Lower leg skin (tissue), 4 donors: ENCODE results near the gene AEBP1. TPM values are rescaled to one million over a fixed set of nuclear protein-coding genes. Genes with fewer than 3 reads are reported as not detected.
A peak's percentile ranks its signal among the peaks of the same experiment; 100 is the strongest.

Experiments
- DNase-seq, 2 donors: peaks; one replicate each; pipeline ENCODE4 v3.0.0-alpha.2; 2019; ENCODE audit warnings: low spot score in 2 of 2
- H3K4me3 ChIP-seq: fragments of 200-600 bp; sonication (generic); 2 replicates; pipeline ENCODE4 v1.5.1; 2017; ENCODE audit warnings: mild to moderate bottlenecking, low read depth; ENCODE audit not compliant: poor library complexity, severe bottlenecking
- CTCF ChIP-seq, 3 donors: fragments of 450-650 bp; IDR thresholded peaks; one replicate each; pipeline ENCODE4 v1.5.1; 2016; ENCODE audit warnings: antibody characterized with exemption in 3 of 3, mild to moderate bottlenecking in 3 of 3, moderate library complexity in 2 of 3
- POLR2A ChIP-seq, 2 donors: fragments of 450-650 bp; IDR thresholded peaks; one replicate each; pipeline ENCODE4 v1.6.1; 2016 to 2017; ENCODE audit warnings: antibody characterized with exemption in 2 of 2, mild to moderate bottlenecking in 1 of 2, moderate library complexity in 1 of 2
- WGBS, 2 donors: methylation state at CpG; one replicate each; pipeline ENCODE4 v1.1.5; 2018; 5-methylcytosine and 5-hydroxymethylcytosine counted together
- intact Hi-C: fragments of 100-400 bp; cut with DNase I; formaldehyde crosslinking; loops from one replicate; pipeline ENCODE4 v1.15.0; 2023; ENCODE audit warnings: low total_unique reads
- total RNA-seq, 4 donors: library from RNA; depleted of rRNA; stranded (reverse); fragments of >200 nt; gene quantifications; one replicate each; pipeline ENCODE4 v1.1.0, GENCODE V29; 2016

AEBP1 gene
- total RNA-seq, 4 donors from 2014 or later: 52.6 to 134 (median 54.6) TPM

GRCh38 chr7:44059219-44060090 lies 44.7 kb upstream of the AEBP1 start:
- 89 to 92% methylated on average over 10 to 12 of the region's 14 CpGs for WGBS, 2 donors
- TF ChIP-seq POLR2A (IDR thresholded peaks at IDR 0.05) (no peak), CTCF (IDR thresholded peaks at IDR 0.05) (no peak)
- intact Hi-C loops: no loop called here
- no peak overlapping the region for H3K4me3 ChIP-seq
- DNase-seq: peak in 1 of 2 donors; percentile 80

GRCh38 chr7:44060091-44060947 lies 43.8 kb upstream of the AEBP1 start:
- intact Hi-C loops: no loop called here
- TF ChIP-seq CTCF (IDR thresholded peaks at IDR 0.05): no peak
- TF ChIP-seq POLR2A (IDR thresholded peaks at IDR 0.05): no peak
- 91 to 92% methylated on average over 21 of the region's 21 CpGs for WGBS, 2 donors
- H3K4me3 ChIP-seq: no peak overlapping the region
- peak in 1 of 2 donors; percentile 78 for DNase-seq

GRCh38 chr7:44060948-44061644 lies 43.0 kb upstream of the AEBP1 start:
- WGBS, 2 donors: 74 to 79% methylated on average over 8 of the region's 8 CpGs
- no peak overlapping the region for H3K4me3 ChIP-seq
- intact Hi-C loops: no loop called here
- TF ChIP-seq POLR2A (IDR thresholded peaks at IDR 0.05) (no peak), CTCF (IDR thresholded peaks at IDR 0.05) (no peak)
- DNase-seq: peak in 1 of 2 donors; percentile 65

GRCh38 chr7:44061645-44062179 lies 42.4 kb upstream of the AEBP1 start:
- TF ChIP-seq POLR2A (IDR thresholded peaks at IDR 0.05): no peak
- TF ChIP-seq CTCF (IDR thresholded peaks at IDR 0.05): no peak
- DNase-seq: peak in 1 of 2 donors; percentile 68
- intact Hi-C loops: no loop called here
- WGBS, 2 donors: 82 to 93% methylated on average over 5 to 8 of the region's 8 CpGs
- no peak overlapping the region for H3K4me3 ChIP-seq

GRCh38 chr7:44062180-44062902 lies 41.8 kb upstream of the AEBP1 start:
- intact Hi-C loops: no loop called here
- WGBS, 2 donors: 80 to 86% methylated on average over 8 to 9 of the region's 11 CpGs
- TF ChIP-seq CTCF (IDR thresholded peaks at IDR 0.05) (no peak), POLR2A (IDR thresholded peaks at IDR 0.05) (no peak)
- H3K4me3 ChIP-seq: no peak overlapping the region
- no peak for DNase-seq
